HFF-Myc (cell line): Measurements from ENCODE around the gene CTAGE4.
"Not testable (repeated sequence)": the region's sequence is repeated elsewhere in the genome, so short reads cannot be mapped to it uniquely, and the experiment has no call there.

Source experiments
- DNase-seq: peaks from one replicate; pipeline ENCODE4 v3.0.0-alpha.2; 2011; ENCODE audit warnings: low read depth; ENCODE audit errors: extremely low read depth
- H3K4me3 ChIP-seq: replicated peaks from 2 replicates; pipeline ENCODE4 v1.5.1; 2011; ENCODE audit warnings: low read depth, mild to moderate bottlenecking, control low read depth, low read length
- CTCF ChIP-seq: IDR thresholded peaks from 2 replicates; pipeline ENCODE4 v1.5.1; 2012; ENCODE audit warnings: mild to moderate bottlenecking, low read depth, low read length, control low read depth; ENCODE audit errors: missing control alignments

Gene CTAGE4

GRCh38 chr7:144183166-144183565 is at the start of gene CTAGE4:
Gene CTAGE4 (plus strand): TSS chr7:144183466. CDS start chr7:144183504, 38 bp downstream.
- H3K4me3 ChIP-seq, DNase-seq: not testable (repeated sequence)

GRCh38 chr7:144134116-144134515 is 49.1 kb upstream of the CTAGE4 start:
- no peak for TF ChIP-seq CTCF
- no peak for DNase-seq
- no peak overlapping the region for H3K4me3 ChIP-seq

- TF ChIP-seq CTCF, result no peak
- H3K4me3 ChIP-seq, result no peak overlapping the region
- no peak for DNase-seq
These were observed 45.8 kb upstream of the CTAGE4 start for GRCh38 chr7:144137501-144137900.

- no peak overlapping the region for H3K4me3 ChIP-seq
- no peak for DNase-seq
- TF ChIP-seq CTCF, result no peak
These were observed 41.1 kb upstream of the CTAGE4 start for GRCh38 chr7:144142187-144142586.

GRCh38 chr7:144144426-144144825 is 38.8 kb upstream of the CTAGE4 start:
- no peak for DNase-seq
- H3K4me3 ChIP-seq, result no peak overlapping the region
- TF ChIP-seq CTCF, result no peak

GRCh38 chr7:144148224-144148827 is 34.9 kb upstream of the CTAGE4 start:
- no peak overlapping the region for H3K4me3 ChIP-seq
- TF ChIP-seq CTCF, result no peak
- no peak for DNase-seq

GRCh38 chr7:144158861-144159260 is 24.4 kb upstream of the CTAGE4 start:
- no peak for DNase-seq
- H3K4me3 ChIP-seq, result no peak overlapping the region
- no peak for TF ChIP-seq CTCF
